MM.1S (cell line): ENCODE results near the gene F8.

Experiments used
- EZH2 ChIP-seq: fragments of 300-600 bp; sonication (generic); optimal IDR thresholded peaks from 2 replicates; pipeline ENCODE3; 2017; ENCODE audit warnings: low read depth, mild to moderate bottlenecking, antibody characterized with exemption, low read length, mixed read lengths
- TF ChIP-seq, protein P1 (sequence below): fragments of 300-600 bp; sonication (generic); IDR thresholded peaks from 2 replicates; pipeline ENCODE4 v1.5.1; 2016; ENCODE audit warnings: antibody characterized with exemption, low read length, mixed read lengths

DNA sequence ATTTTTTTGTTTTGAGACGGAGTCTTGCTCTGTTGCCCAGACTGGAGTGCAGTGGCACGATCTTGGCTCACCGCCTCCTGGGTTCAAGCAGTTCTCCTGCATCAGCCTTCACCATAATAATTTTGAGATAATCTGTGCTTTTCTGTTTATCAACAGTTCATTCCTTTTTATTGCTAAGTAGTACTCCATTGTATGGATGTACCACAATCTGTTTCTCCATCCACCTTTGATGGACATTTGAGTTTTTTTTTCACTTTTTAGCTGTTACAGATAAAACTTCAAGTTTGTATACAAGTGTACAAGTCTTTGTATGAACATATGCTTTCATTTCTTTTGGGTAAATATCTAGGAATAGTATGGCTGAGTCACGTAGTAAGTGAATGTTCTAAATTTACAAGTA is 13.2 kb upstream of the F8 start:
- TF ChIP-seq, protein P1, sequence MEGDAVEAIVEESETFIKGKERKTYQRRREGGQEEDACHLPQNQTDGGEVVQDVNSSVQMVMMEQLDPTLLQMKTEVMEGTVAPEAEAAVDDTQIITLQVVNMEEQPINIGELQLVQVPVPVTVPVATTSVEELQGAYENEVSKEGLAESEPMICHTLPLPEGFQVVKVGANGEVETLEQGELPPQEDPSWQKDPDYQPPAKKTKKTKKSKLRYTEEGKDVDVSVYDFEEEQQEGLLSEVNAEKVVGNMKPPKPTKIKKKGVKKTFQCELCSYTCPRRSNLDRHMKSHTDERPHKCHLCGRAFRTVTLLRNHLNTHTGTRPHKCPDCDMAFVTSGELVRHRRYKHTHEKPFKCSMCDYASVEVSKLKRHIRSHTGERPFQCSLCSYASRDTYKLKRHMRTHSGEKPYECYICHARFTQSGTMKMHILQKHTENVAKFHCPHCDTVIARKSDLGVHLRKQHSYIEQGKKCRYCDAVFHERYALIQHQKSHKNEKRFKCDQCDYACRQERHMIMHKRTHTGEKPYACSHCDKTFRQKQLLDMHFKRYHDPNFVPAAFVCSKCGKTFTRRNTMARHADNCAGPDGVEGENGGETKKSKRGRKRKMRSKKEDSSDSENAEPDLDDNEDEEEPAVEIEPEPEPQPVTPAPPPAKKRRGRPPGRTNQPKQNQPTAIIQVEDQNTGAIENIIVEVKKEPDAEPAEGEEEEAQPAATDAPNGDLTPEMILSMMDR, result no peak
- TF ChIP-seq EZH2, result no peak
